GM23248 (cell line): ENCODE results near the gene CNN1. TPM values are rescaled to one million over a fixed set of nuclear protein-coding genes. Genes with fewer than 3 reads are reported as not detected.

Source experiments
- DNase-seq: peaks from one replicate; pipeline ENCODE4 v3.0.0-alpha.2; 2015
- H2AFZ ChIP-seq: fragments of 200-600 bp; sonication (generic); 2 replicates; pipeline ENCODE4 v1.6.1; 2016; ENCODE audit warnings: antibody characterized with exemption
- H3F3A ChIP-seq: fragments of 200-600 bp; sonication (generic); 2 replicates; pipeline ENCODE4 v1.6.1; 2016; ENCODE audit warnings: mild to moderate bottlenecking, antibody characterized with exemption, mixed run types; ENCODE audit not compliant: insufficient read depth
- H3K27ac ChIP-seq: fragments of 200-600 bp; sonication (generic); 2 replicates; pipeline ENCODE4 v1.5.1; 2016; ENCODE audit warnings: mild to moderate bottlenecking
- H3K27me3 ChIP-seq: fragments of 200-600 bp; sonication (generic); replicated peaks from 2 replicates; pipeline ENCODE4 v1.6.1; 2016; ENCODE audit warnings: mild to moderate bottlenecking; ENCODE audit not compliant: insufficient read depth
- H3K36me3 ChIP-seq: fragments of 200-600 bp; sonication (generic); 2 replicates; pipeline ENCODE4 v1.6.1; 2016; ENCODE audit warnings: low read depth, mild to moderate bottlenecking
- H3K4me1 ChIP-seq: fragments of 200-600 bp; sonication (generic); 2 replicates; pipeline ENCODE4 v1.6.1; 2016; ENCODE audit warnings: mild to moderate bottlenecking; ENCODE audit not compliant: insufficient read depth
- H3K4me2 ChIP-seq: fragments of 200-600 bp; sonication (generic); one replicate; pipeline ENCODE4 v1.6.1; 2016; ENCODE audit warnings: mild to moderate bottlenecking; ENCODE audit not compliant: unreplicated experiment
- H3K4me3 ChIP-seq: fragments of 200-600 bp; sonication (generic); 2 replicates; pipeline ENCODE4 v1.5.1; 2016; ENCODE audit warnings: mild to moderate bottlenecking
- H3K79me2 ChIP-seq: fragments of 200-600 bp; sonication (generic); 2 replicates; pipeline ENCODE4 v1.6.1; 2016; ENCODE audit warnings: mild to moderate bottlenecking; ENCODE audit not compliant: insufficient read depth
- H3K9ac ChIP-seq: fragments of 200-600 bp; sonication (generic); 2 replicates; pipeline ENCODE4 v1.6.1; 2016; ENCODE audit warnings: mild to moderate bottlenecking
- H3K9me2 ChIP-seq: fragments of 200-600 bp; sonication (generic); 2 replicates; pipeline ENCODE4 v1.6.1; 2016; ENCODE audit warnings: mixed run types, mild to moderate bottlenecking, moderate library complexity; ENCODE audit not compliant: insufficient read depth
- H3K9me3 ChIP-seq: fragments of 200-600 bp; sonication (generic); one replicate; pipeline ENCODE4 v1.6.1; 2017; ENCODE audit warnings: low read depth
- H4K20me1 ChIP-seq: fragments of 200-600 bp; sonication (generic); 2 replicates; pipeline ENCODE4 v1.6.0; 2016; ENCODE audit not compliant: insufficient read depth
- EZH2 ChIP-seq: fragments of 200-600 bp; sonication (generic); IDR thresholded peaks from 2 replicates; pipeline ENCODE4 v1.6.1; 2018; ENCODE audit warnings: antibody characterized with exemption, mild to moderate bottlenecking; ENCODE audit not compliant: insufficient read depth, poor library complexity, severe bottlenecking
- EZH2phosphoT487 ChIP-seq: fragments of 200-600 bp; sonication (generic); IDR thresholded peaks from 2 replicates; pipeline ENCODE4 v1.6.1; 2018; ENCODE audit warnings: antibody characterized with exemption, moderate library complexity, mild to moderate bottlenecking, low read depth; ENCODE audit not compliant: insufficient read depth
- WGBS, 2 experiments: methylation state at CpG; one replicate each; pipeline ENCODE4 v1.1.6; 2015 to 2017; ENCODE audit warnings: low lambda C conversion rate in 2 of 2, low coverage in 1 of 2; ENCODE audit errors: missing lambda C conversion rate in 2 of 2; 5-methylcytosine and 5-hydroxymethylcytosine counted together
- in situ Hi-C: fragments of 300-500 bp; cut with MboI; formaldehyde crosslinking; loops from 2 replicates; pipeline ENCODE4 v1.15.0; 2020
- polyA plus RNA-seq: library from polyadenylated mRNA; unstranded; fragments of >200 nt; fragmentation: Nextera tagmentation; extraction: Ambion mirVana; gene quantifications from 2 replicates; pipeline ENCODE4 v1.2.1, GENCODE V29; 2016
- total RNA-seq: library from RNA; depleted of rRNA; stranded (reverse); fragments of >200 nt; shearing (Covaris generic); gene quantifications from 2 replicates; pipeline ENCODE4 v1.2.3, GENCODE V29; 2014

The CNN1 gene
- total and polyA plus RNA-seq, 2 experiments from 2014 or later: 27.1 to 44.5 TPM

GRCh38 chr19:11495885-11496284, 42.8 kb upstream of the CNN1 start:
- Histone ChIP-seq H3K9me2 (no peaks in the 10 kb centered on the region), H2AFZ (no peak overlapping the region), H3K9me3 (no peaks in the 10 kb centered on the region), H3F3A (no peaks in the 10 kb centered on the region), H3K27me3 (no peaks in the 10 kb centered on the region), H3K4me3 (no peak overlapping the region), H3K27ac (no peak overlapping the region), H3K4me2 (no peak overlapping the region), H3K9ac (no peak overlapping the region), H3K36me3 (no peaks in the 10 kb centered on the region), H3K4me1 (no peaks in the 10 kb centered on the region), H4K20me1 (no peaks in the 10 kb centered on the region), H3K79me2 (no peaks in the 10 kb centered on the region)
- 91 to 93% methylated on average over 21 to 22 of the region's 22 CpGs for WGBS, 2 experiments
- in situ Hi-C loops: loop anchor here (10.0 kb wide), 1 partner anchor 89 kb away; no protein-coding TSS in a partner anchor
- TF ChIP-seq EZH2phosphoT487 (no peak), EZH2 (no peak)
- no peak for DNase-seq

- in situ Hi-C loops: loop anchor here (10.0 kb wide), 1 partner anchor 88 kb away; no protein-coding TSS in a partner anchor
- Histone ChIP-seq H3K9me3 (no peaks in the 10 kb centered on the region), H3K4me3 (no peak overlapping the region), H3K9me2 (no peaks in the 10 kb centered on the region), H4K20me1 (no peaks in the 10 kb centered on the region), H3K36me3 (no peaks in the 10 kb centered on the region), H3K27me3 (no peaks in the 10 kb centered on the region), H3K4me2 (no peak overlapping the region), H3K79me2 (no peaks in the 10 kb centered on the region), H2AFZ (no peak overlapping the region), H3K4me1 (no peaks in the 10 kb centered on the region), H3K9ac (no peak overlapping the region), H3F3A (no peaks in the 10 kb centered on the region), H3K27ac (no peak overlapping the region)
- no peak for TF ChIP-seq EZH2phosphoT487
- TF ChIP-seq EZH2: no peak
- WGBS, 2 experiments: 45 to 47% methylated on average over 17 of the region's 17 CpGs
- peak; percentile 91 for DNase-seq
These were observed 42.1 kb upstream of the CNN1 start for GRCh38 chr19:11496391-11497163.

- H2AFZ ChIP-seq: no peak overlapping the region
- H3F3A ChIP-seq: no peaks in the 10 kb centered on the region
- H3K27ac ChIP-seq: no peak overlapping the region
- no peaks in the 10 kb centered on the region for H3K4me1 ChIP-seq
- H3K9ac ChIP-seq: no peak overlapping the region
- H3K4me2 ChIP-seq: no peak overlapping the region
- H4K20me1 ChIP-seq: no peaks in the 10 kb centered on the region
- DNase-seq: no peak
- H3K4me3 ChIP-seq: no peak overlapping the region
- in situ Hi-C loops: loop anchor here (10.0 kb wide), 1 partner anchor 86 kb away; no protein-coding TSS in a partner anchor
- no peaks in the 10 kb centered on the region for H3K36me3 ChIP-seq
- no peak for TF ChIP-seq EZH2
- no peaks in the 10 kb centered on the region for H3K27me3 ChIP-seq
- 90% methylated on average over 6 of the region's 6 CpGs for WGBS, 2 experiments
- H3K9me2 ChIP-seq: no peaks in the 10 kb centered on the region
- no peaks in the 10 kb centered on the region; the same call in 1 of the 2 replicates for H3K79me2 ChIP-seq
- no peaks in the 10 kb centered on the region for H3K9me3 ChIP-seq
These were observed 39.4 kb upstream of the CNN1 start for GRCh38 chr19:11499220-11499726.

GRCh38 chr19:11499890-11500420, 38.7 kb upstream of the CNN1 start:
- Histone ChIP-seq H3K9me2 (no peaks in the 10 kb centered on the region), H2AFZ (no peak overlapping the region), H3K27ac (no peak overlapping the region), H3K4me3 (no peak overlapping the region), H4K20me1 (no peaks in the 10 kb centered on the region), H3F3A (no peaks in the 10 kb centered on the region), H3K9ac (no peak overlapping the region), H3K79me2 (no peaks in the 10 kb centered on the region; the same call in 1 of the 2 replicates), H3K4me1 (0 out of 2 replicates have a peak, but pooled peaks cover 4% of the 10 kb centered on the region), H3K9me3 (no peaks in the 10 kb centered on the region), H3K36me3 (no peaks in the 10 kb centered on the region), H3K4me2 (no peak overlapping the region), H3K27me3 (no peaks in the 10 kb centered on the region)
- TF ChIP-seq EZH2: no peak
- no peak for TF ChIP-seq EZH2phosphoT487
- 87 to 90% methylated on average over 7 of the region's 7 CpGs for WGBS, 2 experiments
- DNase-seq: no peak
- in situ Hi-C loops: loop anchor here (10.0 kb wide), 1 partner anchor 85 kb away; no protein-coding TSS in a partner anchor
